Prostate gland (tissue), 2 donors: ENCODE data around the gene TSPAN3.

ENCODE experiments used
- CTCF ChIP-seq, 4 experiments: fragments of 200-600 bp in 2 of 4; fragments of 450-650 bp in 2 of 4; sonication (generic) in 2 of 4; IDR thresholded peaks; 1 replicate in 3 of 4; 2 replicates in 1 of 4; pipeline ENCODE4 v1.5.1; 2016 to 2019; ENCODE audit warnings: antibody characterized with exemption in 4 of 4, mild to moderate bottlenecking in 2 of 4, moderate library complexity in 2 of 4
- POLR2A ChIP-seq: fragments of 450-650 bp; IDR thresholded peaks from one replicate; pipeline ENCODE4 v1.6.1; 2016; ENCODE audit warnings: antibody characterized with exemption, mild to moderate bottlenecking
- POLR2AphosphoS5 ChIP-seq: sonication (generic); formaldehyde crosslinking; IDR thresholded peaks from one replicate; pipeline ENCODE4 v1.6.1; 2017; ENCODE audit warnings: antibody characterized with exemption

GRCh38 chr15:77019521-77020331 is 51.2 kb downstream of the TSPAN3 start:
- TF ChIP-seq CTCF (IDR thresholded peaks at IDR 0.05): no peak
- no peak for TF ChIP-seq POLR2A
- TF ChIP-seq POLR2AphosphoS5: no peak
